Adrenal gland (tissue), 12 donors: ENCODE measurements around the gene KIF14. TPM values are rescaled to one million over a fixed set of nuclear protein-coding genes. Genes with fewer than 3 reads are reported as not detected.
A peak's percentile ranks its signal among the peaks of the same experiment; 100 is the strongest.

ENCODE experiments used
- DNase-seq, 7 donors: peaks; one replicate each; pipeline ENCODE4 v3.0.0-alpha.2; 2019 to 2020
- H3K27ac ChIP-seq, 5 donors: fragments of 200-600 bp; sonication (generic) in 4 of 5; 1 replicate in 3 of 5; 2 replicates in 2 of 5; pipeline versions ENCODE4 v1.5.1 to v1.8.0; 2016 to 2020; ENCODE audit warnings: mild to moderate bottlenecking in 1 of 5
- H3K27me3 ChIP-seq: fragments of 200-600 bp; 2 replicates; pipeline ENCODE4 v1.8.0; 2021
- H3K36me3 ChIP-seq, 2 donors: fragments of 200-600 bp; replicated peaks in 1 of 2; 1 replicate in 1 of 2; 2 replicates in 1 of 2; pipeline versions ENCODE4 v1.5.1 to v1.8.0; 2018 to 2022
- H3K4me1 ChIP-seq, 2 donors: fragments of 200-600 bp; replicated peaks in 1 of 2; 1 replicate in 1 of 2; 2 replicates in 1 of 2; pipeline versions ENCODE4 v1.5.1 to v1.8.0; 2018 to 2021
- H3K4me3 ChIP-seq, 4 donors: fragments of 200-600 bp; sonication (generic) in 3 of 4; one replicate each; pipeline ENCODE4 v1.5.1; 2016 to 2018
- H3K9me3 ChIP-seq, 3 donors: fragments of 200-600 bp; sonication (generic) in 1 of 3; replicated peaks in 1 of 3; 1 replicate in 2 of 3; 2 replicates in 1 of 3; pipeline versions ENCODE4 v1.5.1 to v1.8.0; 2016 to 2021
- POLR2A ChIP-seq, 2 donors: fragments of 450-650 bp; IDR thresholded peaks; one replicate each; pipeline ENCODE4 v1.6.1; 2017; ENCODE audit warnings: antibody characterized with exemption in 2 of 2, mild to moderate bottlenecking in 2 of 2, moderate library complexity in 1 of 2
- WGBS, 4 donors: extraction: QIAGEN DNeasy Blood & Tissue Kit in 2 of 4; methylation state at CpG; one replicate each; pipeline versions ENCODE4 v1.1.5 to v1.1.7; 2013 to 2017; 5-methylcytosine and 5-hydroxymethylcytosine counted together
- intact Hi-C, 2 donors: fragments of 100-400 bp; cut with DNase I; formaldehyde crosslinking; loops; one replicate each; pipeline versions ENCODE4 v1.14.1 to v1.15.0; 2022 to 2023
- polyA plus RNA-seq, 3 donors: library from polyadenylated mRNA; stranded (reverse); fragments of 200-250 nt in 2 of 3; fragments of 350-450 nt in 1 of 3; fragmentation: Illumina TruSeq in 1 of 3; extraction: RNeasy Lipid Tissue Mini Kit (QIAGEN cat#74804) in 1 of 3; gene quantifications; one replicate each; pipeline ENCODE4 v1.2.3, GENCODE V29; 2013 to 2014
- total RNA-seq, 9 donors: library from RNA; depleted of rRNA in 4 of 9; stranded (reverse); fragments of >200 nt in 4 of 9; fragments of 120-200 nt in 1 of 9; fragmentation: NEBNext Ultra II Directional in 1 of 9; extraction: Animal tissue kit (Norgen Biotek cat#: 25700) in 1 of 9; gene quantifications; one replicate each; pipeline versions ENCODE4 v1.1.0 to v1.2.4, GENCODE V29; 2013 to 2023
- TF ChIP-seq, protein P1 (sequence below), 6 experiments: fragments of 450-650 bp in 4 of 6; fragments of 200-600 bp in 2 of 6; sonication (generic) in 1 of 6; IDR thresholded peaks; 1 replicate in 5 of 6; 2 replicates in 1 of 6; pipeline versions ENCODE4 v1.5.1 to v1.8.0; 2016 to 2021; ENCODE audit warnings: antibody characterized with exemption in 6 of 6, mild to moderate bottlenecking in 2 of 6, moderate library complexity in 1 of 6
- donor health status: healthy with polysubstance abuse.
- donor health status: Bipolar disorder and iron deficiency.
- donor health status: DM: yes; HTN: yes; CAD: no.
- donor health status: DM: no; HTN: no; CAD: no.
- donor health status: DM: no; HTN: no; CAD: no.
- donor health status: DM: yes; HTN: yes; CAD: no.

Gene KIF14
- total and polyA plus RNA-seq, 12 donors: 0.07 to 3.5 (median 0.32) TPM

DNA sequence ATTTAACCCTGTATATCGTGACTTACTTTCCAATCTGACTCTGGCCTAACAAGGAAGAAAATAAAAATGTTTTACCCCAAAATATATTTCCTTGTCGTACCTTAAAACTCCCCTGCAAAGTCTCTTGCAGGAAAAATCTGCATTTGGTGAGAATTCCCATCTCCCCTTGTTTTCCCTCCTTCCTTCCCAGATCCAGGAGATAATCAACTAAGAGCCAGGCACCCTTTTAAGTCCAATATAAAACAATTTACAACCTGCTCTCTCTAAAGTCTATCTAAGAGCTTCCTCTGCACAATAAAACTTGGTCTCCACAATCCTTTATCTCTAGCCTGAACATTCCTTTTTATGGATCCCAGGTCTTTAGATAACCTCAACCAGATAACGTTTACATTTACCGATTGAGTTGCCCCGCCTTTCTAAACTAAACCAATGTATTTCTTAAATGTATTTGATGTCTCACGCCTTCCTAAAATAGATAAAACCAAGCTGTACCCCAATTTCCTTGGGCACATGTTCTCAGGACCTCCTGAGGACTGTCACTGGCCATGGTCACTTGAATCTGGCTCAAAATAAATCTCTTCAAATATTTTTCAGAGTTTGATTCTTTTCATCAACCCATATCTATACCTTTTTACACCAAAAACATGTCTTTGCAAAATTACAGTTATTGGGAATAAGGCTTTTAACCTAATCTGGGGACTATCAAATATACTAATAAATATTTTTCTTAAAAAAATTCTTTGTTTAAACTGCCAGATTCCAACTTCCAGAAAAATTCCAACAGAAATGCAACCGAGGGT is 48.2 kb upstream of the KIF14 start:
- H3K27ac ChIP-seq: peak overlapping the region; percentile 93 to 100 (median 99)
- intact Hi-C loops: no loop called here
- 33 to 37% (median 35%) methylated on average over 7 of the region's 7 CpGs for WGBS, 4 donors

DNA sequence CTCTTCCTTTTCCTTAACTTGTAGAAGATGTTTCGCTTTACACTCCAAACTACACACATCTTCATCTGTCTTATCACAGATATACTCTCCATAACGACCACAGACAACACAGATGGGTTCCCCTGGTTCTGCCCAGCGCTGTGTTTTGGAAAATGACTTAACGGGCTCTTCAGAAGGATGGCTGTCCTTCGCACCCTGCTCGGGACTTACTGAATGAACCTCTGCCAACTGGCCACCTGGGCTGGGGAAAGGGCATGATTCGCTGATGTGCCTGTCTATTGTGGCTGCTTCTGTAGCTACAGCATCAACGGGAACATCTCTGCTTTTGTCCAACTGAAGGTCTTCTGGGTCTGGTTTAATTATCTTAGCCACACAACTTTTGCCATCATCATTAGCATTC is 45.8 kb upstream of the KIF14 start:
- Histone ChIP-seq H3K27me3 (no peaks in the 10 kb centered on the region), H3K9me3 (no peaks in the 10 kb centered on the region), H3K4me3 (no peak overlapping the region), H3K27ac (peak overlapping the region in 2 of 5 donors; percentile 36 to 49), H3K36me3 (peaks cover 0 to 33% of the 10 kb centered on the region in 2 donors), H3K4me1 (peaks cover 14 to 39% of the 10 kb centered on the region in 2 donors)
- no peak for TF ChIP-seq POLR2A (IDR thresholded peaks at IDR 0.05)
- TF ChIP-seq, protein P1, sequence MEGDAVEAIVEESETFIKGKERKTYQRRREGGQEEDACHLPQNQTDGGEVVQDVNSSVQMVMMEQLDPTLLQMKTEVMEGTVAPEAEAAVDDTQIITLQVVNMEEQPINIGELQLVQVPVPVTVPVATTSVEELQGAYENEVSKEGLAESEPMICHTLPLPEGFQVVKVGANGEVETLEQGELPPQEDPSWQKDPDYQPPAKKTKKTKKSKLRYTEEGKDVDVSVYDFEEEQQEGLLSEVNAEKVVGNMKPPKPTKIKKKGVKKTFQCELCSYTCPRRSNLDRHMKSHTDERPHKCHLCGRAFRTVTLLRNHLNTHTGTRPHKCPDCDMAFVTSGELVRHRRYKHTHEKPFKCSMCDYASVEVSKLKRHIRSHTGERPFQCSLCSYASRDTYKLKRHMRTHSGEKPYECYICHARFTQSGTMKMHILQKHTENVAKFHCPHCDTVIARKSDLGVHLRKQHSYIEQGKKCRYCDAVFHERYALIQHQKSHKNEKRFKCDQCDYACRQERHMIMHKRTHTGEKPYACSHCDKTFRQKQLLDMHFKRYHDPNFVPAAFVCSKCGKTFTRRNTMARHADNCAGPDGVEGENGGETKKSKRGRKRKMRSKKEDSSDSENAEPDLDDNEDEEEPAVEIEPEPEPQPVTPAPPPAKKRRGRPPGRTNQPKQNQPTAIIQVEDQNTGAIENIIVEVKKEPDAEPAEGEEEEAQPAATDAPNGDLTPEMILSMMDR (IDR thresholded peaks at IDR 0.05): no peak
- intact Hi-C loops: no loop called here
- 52 to 67% (median 61%) methylated on average over 7 to 8 of the region's 8 CpGs for WGBS, 4 donors
- no peak for DNase-seq

More for the DNA sequence above, 48.2 kb upstream of the KIF14 start:
- no peak for DNase-seq
- Histone ChIP-seq H3K4me3 (peak overlapping the region in 2 of 4 donors; percentile 62 to 76), H3K9me3 (no peaks in the 10 kb centered on the region), H3K36me3 (peaks cover 0 to 11% of the 10 kb centered on the region in 2 donors), H3K4me1 (peaks cover 10 to 34% of the 10 kb centered on the region in 2 donors), H3K27me3 (no peaks in the 10 kb centered on the region)
- TF ChIP-seq, protein P1 (IDR thresholded peaks at IDR 0.05): no peak
- no peak for TF ChIP-seq POLR2A (IDR thresholded peaks at IDR 0.05)

DNA sequence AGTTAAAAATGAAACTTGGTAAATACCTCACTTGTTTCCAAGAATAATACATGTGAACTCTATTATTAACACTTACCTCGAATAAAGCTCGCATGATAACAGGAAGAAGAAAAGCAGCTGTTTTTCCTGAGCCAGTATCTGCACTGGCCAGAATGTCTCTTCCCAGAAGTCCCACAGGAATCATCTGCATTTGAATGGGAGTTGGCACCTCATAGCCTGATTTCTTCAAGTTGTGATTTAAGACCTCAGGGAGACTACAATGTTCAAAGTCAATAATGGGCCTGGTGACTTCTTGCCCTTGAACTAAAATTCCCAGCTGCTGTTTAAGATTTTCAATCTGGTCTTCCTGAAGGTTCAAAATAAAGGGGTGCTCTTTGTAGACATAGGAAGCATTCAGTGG is 45.3 kb upstream of the KIF14 start:
- H3K9me3 ChIP-seq: no peaks in the 10 kb centered on the region
- TF ChIP-seq POLR2A (IDR thresholded peaks at IDR 0.05): no peak
- TF ChIP-seq, protein P1 (IDR thresholded peaks at IDR 0.05): no peak
- WGBS, 4 donors: 31 to 52% (median 37%) methylated on average over 2 of the region's 2 CpGs
- intact Hi-C loops: no loop called here
- H3K36me3 ChIP-seq: peaks cover 0 to 37% of the 10 kb centered on the region in 2 donors
- H3K4me1 ChIP-seq: peaks cover 14 to 38% of the 10 kb centered on the region in 2 donors
- peak in 1 of 7 donors; percentile 8 for DNase-seq
- peak overlapping the region in 2 of 5 donors; percentile 36 to 49 for H3K27ac ChIP-seq
- H3K27me3 ChIP-seq: no peaks in the 10 kb centered on the region
- H3K4me3 ChIP-seq: no peak overlapping the region

DNA sequence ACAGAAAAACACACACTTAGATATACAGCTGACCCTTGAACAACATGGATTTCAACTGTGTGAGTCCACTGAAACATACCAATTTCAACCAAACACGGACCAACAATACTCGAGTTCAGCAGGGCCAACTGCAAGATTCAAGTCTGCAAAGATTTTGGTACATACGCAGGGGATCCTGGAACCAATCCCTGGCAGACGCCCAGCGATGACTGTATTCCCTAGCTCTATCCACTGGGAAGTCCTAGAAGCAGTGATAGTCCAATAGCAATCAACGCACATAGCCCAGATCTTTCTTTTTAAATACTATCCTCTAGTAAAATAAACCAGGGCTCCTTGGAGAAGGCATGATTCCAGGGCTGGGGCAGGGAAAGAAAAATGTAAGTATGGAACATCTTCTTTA is 40.2 kb upstream of the KIF14 start:
- H3K4me3 ChIP-seq: no peak overlapping the region
- no peaks in the 10 kb centered on the region for H3K9me3 ChIP-seq
- TF ChIP-seq, protein P1 (IDR thresholded peaks at IDR 0.05): no peak
- no peak for DNase-seq
- peaks cover 5 to 16% of the 10 kb centered on the region in 2 donors for H3K4me1 ChIP-seq
- H3K27me3 ChIP-seq: no peaks in the 10 kb centered on the region
- 86 to 97% (median 90%) methylated on average over 6 of the region's 6 CpGs for WGBS, 4 donors
- no peak overlapping the region for H3K27ac ChIP-seq
- peaks cover 0 to 71% of the 10 kb centered on the region in 2 donors for H3K36me3 ChIP-seq
- intact Hi-C loops: no loop called here
